ENCODE data around the gene PRPF38B. TPM values are rescaled to one million over a fixed set of nuclear protein-coding genes. Genes with fewer than 3 reads are reported as not detected.

Gene PRPF38B
- total and polyA plus RNA-seq, 2 of the 8 experiments (the other 6 are each of a cell fraction or from before 2014, with no cell fraction given) = 16.6 to 50.6 TPM

DNA sequence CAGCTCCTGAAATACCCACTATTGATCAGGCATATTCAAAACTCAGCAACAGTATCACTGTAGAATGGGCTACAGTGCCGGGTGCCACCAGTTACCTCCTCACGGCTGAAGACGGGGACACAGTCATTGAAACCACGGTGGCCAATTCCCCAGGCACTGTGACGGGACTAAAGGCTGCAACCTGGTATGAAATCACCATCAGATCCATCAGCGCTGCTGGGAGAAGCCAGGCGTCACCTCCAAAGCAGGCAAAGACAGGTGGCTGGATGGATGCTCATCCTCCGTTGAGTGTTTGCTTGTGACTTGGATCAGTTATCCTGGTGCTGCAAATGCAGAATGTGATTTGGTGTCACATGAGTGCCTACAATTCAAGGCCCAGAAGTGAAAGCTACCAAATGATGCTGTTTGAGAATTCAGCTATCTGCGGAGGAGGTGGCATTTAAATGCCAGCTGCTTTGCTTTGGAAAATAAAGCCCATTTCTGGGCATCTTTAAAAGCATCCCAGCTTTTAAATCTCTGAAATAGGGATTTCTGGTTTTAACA is 25.7 kb downstream of the PRPF38B start (continued):
- TF ChIP-seq, protein P1, sequence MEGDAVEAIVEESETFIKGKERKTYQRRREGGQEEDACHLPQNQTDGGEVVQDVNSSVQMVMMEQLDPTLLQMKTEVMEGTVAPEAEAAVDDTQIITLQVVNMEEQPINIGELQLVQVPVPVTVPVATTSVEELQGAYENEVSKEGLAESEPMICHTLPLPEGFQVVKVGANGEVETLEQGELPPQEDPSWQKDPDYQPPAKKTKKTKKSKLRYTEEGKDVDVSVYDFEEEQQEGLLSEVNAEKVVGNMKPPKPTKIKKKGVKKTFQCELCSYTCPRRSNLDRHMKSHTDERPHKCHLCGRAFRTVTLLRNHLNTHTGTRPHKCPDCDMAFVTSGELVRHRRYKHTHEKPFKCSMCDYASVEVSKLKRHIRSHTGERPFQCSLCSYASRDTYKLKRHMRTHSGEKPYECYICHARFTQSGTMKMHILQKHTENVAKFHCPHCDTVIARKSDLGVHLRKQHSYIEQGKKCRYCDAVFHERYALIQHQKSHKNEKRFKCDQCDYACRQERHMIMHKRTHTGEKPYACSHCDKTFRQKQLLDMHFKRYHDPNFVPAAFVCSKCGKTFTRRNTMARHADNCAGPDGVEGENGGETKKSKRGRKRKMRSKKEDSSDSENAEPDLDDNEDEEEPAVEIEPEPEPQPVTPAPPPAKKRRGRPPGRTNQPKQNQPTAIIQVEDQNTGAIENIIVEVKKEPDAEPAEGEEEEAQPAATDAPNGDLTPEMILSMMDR (IDR thresholded peaks at IDR 0.05; ENCODE audit: control extremely low read depth in 1 of 3, insufficient read depth in 1 of 3, low read depth in 1 of 3, low read length in 3 of 3) = no peak
- TF ChIP-seq CREB1 (IDR thresholded peaks at IDR 0.05) = no peak
- TF ChIP-seq ASH2L (IDR thresholded peaks at IDR 0.05; ENCODE audit: low read length) = no peak
- no peak for TF ChIP-seq SUZ12 (IDR thresholded peaks at IDR 0.05; ENCODE audit: low read length)
- TF ChIP-seq MAFK (IDR thresholded peaks at IDR 0.05; ENCODE audit: low read depth, low read length) = no peak
- no peak for TF ChIP-seq TEAD4 (IDR thresholded peaks at IDR 0.05; ENCODE audit: low read depth, low read length)
- no peak for TF ChIP-seq EZH2 (IDR thresholded peaks at IDR 0.05; ENCODE audit: low read depth, low read length, severe bottlenecking)

Measured in H1 (cell line).